HG02610 (cell line): ENCODE measurements around the gene RSAD2.
"Not testable (repeated sequence)": the region's sequence is repeated elsewhere in the genome, so short reads cannot be mapped to it uniquely, and the experiment has no call there.

Source experiments
- ATAC-seq: cut with Tn5 transposase; IDR thresholded peaks from one replicate; pipeline ENCODE4 v1.9.1; 2021; ENCODE audit warnings: mild to moderate bottlenecking, moderate library complexity; ENCODE audit not compliant: unreplicated experiment

The RSAD2 gene

GRCh38 chr2:6896930-6897759 lies 19.6 kb downstream of the RSAD2 start:
- ATAC-seq = no peak

- ATAC-seq = not testable (repeated sequence)
Observed at GRCh38 chr2:6902581-6902980, 25.0 kb downstream of the RSAD2 start.

- ATAC-seq = no peak
Observed at GRCh38 chr2:6905668-6906067, 28.1 kb downstream of the RSAD2 start.

GRCh38 chr2:6906165-6906741 lies 28.7 kb downstream of the RSAD2 start:
- ATAC-seq = no peak

GRCh38 chr2:6908291-6908690 lies 30.7 kb downstream of the RSAD2 start:
- no peak for ATAC-seq

- ATAC-seq = peak; percentile 97
Observed at GRCh38 chr2:6909431-6910385, 32.1 kb downstream of the RSAD2 start.

- ATAC-seq = no peak
Observed at GRCh38 chr2:6911721-6912120, 34.1 kb downstream of the RSAD2 start.

- no peak for ATAC-seq
Observed at GRCh38 chr2:6913415-6914157, 36.0 kb downstream of the RSAD2 start.

- ATAC-seq = no peak
Observed at GRCh38 chr2:6914828-6915227, 37.3 kb downstream of the RSAD2 start.

GRCh38 chr2:6915399-6915798 lies 37.8 kb downstream of the RSAD2 start:
- no peak for ATAC-seq

- ATAC-seq = no peak
Observed at GRCh38 chr2:6916224-6916623, 38.6 kb downstream of the RSAD2 start.

GRCh38 chr2:6916736-6917070 lies 39.1 kb downstream of the RSAD2 start:
- no peak for ATAC-seq

- ATAC-seq = peak; percentile 83
Observed at GRCh38 chr2:6917071-6917760, 39.6 kb downstream of the RSAD2 start, which contains the start of gene RNF144A. Gene RNF144A (plus strand): TSS chr2:6917412. CDS start chr2:6996927, 79,515 bp downstream.

- no peak for ATAC-seq
Observed at GRCh38 chr2:6917761-6918421, 40.3 kb downstream of the RSAD2 start.

GRCh38 chr2:6919901-6920742 lies 42.5 kb downstream of the RSAD2 start:
- ATAC-seq = no peak

- no peak for ATAC-seq
Observed at GRCh38 chr2:6920743-6921064, 43.1 kb downstream of the RSAD2 start.

- ATAC-seq = no peak
Observed at GRCh38 chr2:6921321-6921922, 43.8 kb downstream of the RSAD2 start.

GRCh38 chr2:6922201-6922656 lies 44.7 kb downstream of the RSAD2 start:
- no peak for ATAC-seq
